ENCODE measurements around the gene SLC44A3. TPM values are rescaled to one million over a fixed set of nuclear protein-coding genes. Genes with fewer than 3 reads are reported as not detected.
A peak's percentile ranks its signal among the peaks of the same experiment; 100 is the strongest.

Gene SLC44A3
- polyA plus RNA-seq, 2 of the 4 experiments (the other 2 are of a cell fraction) = 1.9 to 5.4 TPM

- DNase-seq (ENCODE audit: low read depth in 1 of 2, low spot score in 1 of 2) (peak; percentile 33 to 48), FAIRE-seq (no peak), ATAC-seq (peak; percentile 26 to 52; a peak in 4 of 6 replicates)
- peaks cover 48% of the 10 kb centered on the region for H3K4me1 ChIP-seq
- TF ChIP-seq MAFK (IDR thresholded peaks at IDR 0.05; ENCODE audit: partially characterized antibody) (no peak), CHD2 (IDR thresholded peaks at IDR 0.05; ENCODE audit: low read length, partially characterized antibody) (no peak), MYC (IDR thresholded peaks at IDR 0.05; ENCODE audit: borderline replicate concordance, low read length) (no peak)
- TF ChIP-seq, protein P1, sequence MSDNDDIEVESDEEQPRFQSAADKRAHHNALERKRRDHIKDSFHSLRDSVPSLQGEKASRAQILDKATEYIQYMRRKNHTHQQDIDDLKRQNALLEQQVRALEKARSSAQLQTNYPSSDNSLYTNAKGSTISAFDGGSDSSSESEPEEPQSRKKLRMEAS (IDR thresholded peaks at IDR 0.05) = 0 out of 2 replicates have a peak, but pooled peaks have one; percentile 17
- ChIA-PET POLR2A (no interaction called here), CTCF (interaction anchor here (1.0 to 4.7 kb wide), 5 partner anchors 21 to 118 kb away, joined by 3 to 32 read pairs (median 4); no protein-coding TSS in a partner anchor)
- H3K9me3 ChIP-seq = no peaks in the 10 kb centered on the region
- H3K4me2 ChIP-seq = peak overlapping the region; percentile 76
- peak overlapping the region; percentile 90 for H3K4me3 ChIP-seq
- WGBS (ENCODE audit: missing lambda C conversion rate) = 1% methylated on average over 19 of the region's 23 CpGs
- H3K27ac ChIP-seq = peak overlapping the region; percentile 88 to 98
Observed at GRCh38 chr1:94925561-94926125, 105.5 kb downstream of the SLC44A3 start.

- under 1% methylated on average over 9 of the region's 78 CpGs for WGBS (ENCODE audit: missing lambda C conversion rate)
- DNase-seq (ENCODE audit: low read depth in 1 of 2, low spot score in 1 of 2) = peak; percentile 45 to 47
- POLR2A ChIA-PET = interaction anchor here (0.6 to 1.0 kb wide), 4 partner anchors 15 to 71 kb away, joined by 3 to 7 read pairs (median 3); no protein-coding TSS in a partner anchor
- CTCF ChIA-PET = interaction anchor here (1.0 to 4.7 kb wide), 7 partner anchors 21 to 117 kb away, joined by 3 to 32 read pairs (median 6); no protein-coding TSS in a partner anchor
- Histone ChIP-seq H3K4me2 (peak overlapping the region; percentile 76), H3K27ac (peak overlapping the region; percentile 88 to 98), H3K4me3 (peak overlapping the region; percentile 90), H3K4me1 (peaks cover 45% of the 10 kb centered on the region), H3K9me3 (no peaks in the 10 kb centered on the region)
- TF ChIP-seq, protein P2, sequence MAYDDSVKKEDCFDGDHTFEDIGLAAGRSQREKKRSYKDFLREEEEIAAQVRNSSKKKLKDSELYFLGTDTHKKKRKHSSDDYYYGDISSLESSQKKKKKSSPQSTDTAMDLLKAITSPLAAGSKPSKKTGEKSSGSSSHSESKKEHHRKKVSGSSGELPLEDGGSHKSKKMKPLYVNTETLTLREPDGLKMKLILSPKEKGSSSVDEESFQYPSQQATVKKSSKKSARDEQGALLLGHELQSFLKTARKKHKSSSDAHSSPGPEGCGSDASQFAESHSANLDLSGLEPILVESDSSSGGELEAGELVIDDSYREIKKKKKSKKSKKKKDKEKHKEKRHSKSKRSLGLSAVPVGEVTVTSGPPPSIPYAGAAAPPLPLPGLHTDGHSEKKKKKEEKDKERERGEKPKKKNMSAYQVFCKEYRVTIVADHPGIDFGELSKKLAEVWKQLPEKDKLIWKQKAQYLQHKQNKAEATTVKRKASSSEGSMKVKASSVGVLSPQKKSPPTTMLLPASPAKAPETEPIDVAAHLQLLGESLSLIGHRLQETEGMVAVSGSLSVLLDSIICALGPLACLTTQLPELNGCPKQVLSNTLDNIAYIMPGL (CRISPR knock-in tag; IDR thresholded peaks at IDR 0.05; ENCODE audit: borderline replicate concordance) = peak; percentile 57; the same call in 1 of the 2 replicates
- TF ChIP-seq GATA3 (IDR thresholded peaks at IDR 0.05; ENCODE audit: borderline replicate concordance) = no peak
- no peak for TF ChIP-seq JUNB (IDR thresholded peaks at IDR 0.05)
- TF ChIP-seq, protein P3, sequence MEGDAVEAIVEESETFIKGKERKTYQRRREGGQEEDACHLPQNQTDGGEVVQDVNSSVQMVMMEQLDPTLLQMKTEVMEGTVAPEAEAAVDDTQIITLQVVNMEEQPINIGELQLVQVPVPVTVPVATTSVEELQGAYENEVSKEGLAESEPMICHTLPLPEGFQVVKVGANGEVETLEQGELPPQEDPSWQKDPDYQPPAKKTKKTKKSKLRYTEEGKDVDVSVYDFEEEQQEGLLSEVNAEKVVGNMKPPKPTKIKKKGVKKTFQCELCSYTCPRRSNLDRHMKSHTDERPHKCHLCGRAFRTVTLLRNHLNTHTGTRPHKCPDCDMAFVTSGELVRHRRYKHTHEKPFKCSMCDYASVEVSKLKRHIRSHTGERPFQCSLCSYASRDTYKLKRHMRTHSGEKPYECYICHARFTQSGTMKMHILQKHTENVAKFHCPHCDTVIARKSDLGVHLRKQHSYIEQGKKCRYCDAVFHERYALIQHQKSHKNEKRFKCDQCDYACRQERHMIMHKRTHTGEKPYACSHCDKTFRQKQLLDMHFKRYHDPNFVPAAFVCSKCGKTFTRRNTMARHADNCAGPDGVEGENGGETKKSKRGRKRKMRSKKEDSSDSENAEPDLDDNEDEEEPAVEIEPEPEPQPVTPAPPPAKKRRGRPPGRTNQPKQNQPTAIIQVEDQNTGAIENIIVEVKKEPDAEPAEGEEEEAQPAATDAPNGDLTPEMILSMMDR (IDR thresholded peaks at IDR 0.05) = peak; percentile 56
- peak in 1 of 2 experiments; percentile 44; a peak in 2 of 5 replicates for TF ChIP-seq RAD21 (conservative IDR thresholded peaks at IDR 0.05 in 1 of 2, IDR thresholded peaks at IDR 0.05 in 1 of 2)
- no peak for TF ChIP-seq BHLHE40 (IDR thresholded peaks at IDR 0.05; ENCODE audit: low read depth, low read length)
- ATAC-seq = peak; percentile 72 to 81
- FAIRE-seq = no peak
Observed at GRCh38 chr1:94926126-94926914, 106.2 kb downstream of the SLC44A3 start.

GRCh38 chr1:94926915-94927404 lies 106.8 kb downstream of the SLC44A3 start, which contains the start of gene CNN3:
Gene CNN3, minus strand, starts transcription at chr1:94927110. Its CDS starts 216 bp downstream, at chr1:94926894.
- H3K27ac ChIP-seq = peak within 1 kb of the TSS; percentile 88 to 98
- peak within 1 kb of the TSS; percentile 76 for H3K4me2 ChIP-seq
- DNase-seq (ENCODE audit: low read depth in 1 of 2, low spot score in 1 of 2) (peak; percentile 76 to 87), ATAC-seq (peak; percentile 92 to 95), FAIRE-seq (no peak)
- peaks cover 45% of the 10 kb centered on the region for H3K4me1 ChIP-seq
- H3K4me3 ChIP-seq = peak within 1 kb of the TSS; percentile 90
- WGBS (ENCODE audit: missing lambda C conversion rate) = no CpG with 5 or more reads among the region's 57 CpGs
- CTCF ChIA-PET = interaction anchor here (1.0 to 2.5 kb wide), 3 partner anchors 9 to 115 kb away, joined by 4 to 15 read pairs (median 6); no protein-coding TSS in a partner anchor
- POLR2A ChIA-PET = interaction anchor here (0.6 to 1.0 kb wide), 4 partner anchors 14 to 72 kb away, joined by 3 to 7 read pairs (median 3); no protein-coding TSS in a partner anchor
- H3K9me3 ChIP-seq = no peaks in the 10 kb centered on the region
- TF ChIP-seq, protein P2 (CRISPR knock-in tag; IDR thresholded peaks at IDR 0.05; ENCODE audit: borderline replicate concordance) = no peak
- TF ChIP-seq ZNF302 (CRISPR knock-in tag; IDR thresholded peaks at IDR 0.05) (no peak), SREBF2 (IDR thresholded peaks at IDR 0.05) (no peak), NFE2L2 (conservative IDR thresholded peaks at IDR 0.05; ENCODE audit: low read length) (no peak), NR3C1 (IDR thresholded peaks at IDR 0.05) (no peak), EHF (CRISPR knock-in tag; IDR thresholded peaks at IDR 0.05) (no peak), PHF8 (IDR thresholded peaks at IDR 0.05; ENCODE audit: borderline replicate concordance, low read depth) (no peak), MYC (IDR thresholded peaks at IDR 0.05; ENCODE audit: borderline replicate concordance, low read length) (no peak), BCL3 (IDR thresholded peaks at IDR 0.05) (peak; percentile 54; the same call in 1 of the 3 replicates)
- TF ChIP-seq, protein P4, sequence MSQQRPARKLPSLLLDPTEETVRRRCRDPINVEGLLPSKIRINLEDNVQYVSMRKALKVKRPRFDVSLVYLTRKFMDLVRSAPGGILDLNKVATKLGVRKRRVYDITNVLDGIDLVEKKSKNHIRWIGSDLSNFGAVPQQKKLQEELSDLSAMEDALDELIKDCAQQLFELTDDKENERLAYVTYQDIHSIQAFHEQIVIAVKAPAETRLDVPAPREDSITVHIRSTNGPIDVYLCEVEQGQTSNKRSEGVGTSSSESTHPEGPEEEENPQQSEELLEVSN (IDR thresholded peaks at IDR 0.05; ENCODE audit: borderline replicate concordance, low read depth) = peak; percentile 90
- TF ChIP-seq, protein P5, sequence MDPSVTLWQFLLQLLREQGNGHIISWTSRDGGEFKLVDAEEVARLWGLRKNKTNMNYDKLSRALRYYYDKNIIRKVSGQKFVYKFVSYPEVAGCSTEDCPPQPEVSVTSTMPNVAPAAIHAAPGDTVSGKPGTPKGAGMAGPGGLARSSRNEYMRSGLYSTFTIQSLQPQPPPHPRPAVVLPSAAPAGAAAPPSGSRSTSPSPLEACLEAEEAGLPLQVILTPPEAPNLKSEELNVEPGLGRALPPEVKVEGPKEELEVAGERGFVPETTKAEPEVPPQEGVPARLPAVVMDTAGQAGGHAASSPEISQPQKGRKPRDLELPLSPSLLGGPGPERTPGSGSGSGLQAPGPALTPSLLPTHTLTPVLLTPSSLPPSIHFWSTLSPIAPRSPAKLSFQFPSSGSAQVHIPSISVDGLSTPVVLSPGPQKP (IDR thresholded peaks at IDR 0.05; ENCODE audit: low read depth, low read length) = no peak
